Endothelial cell (in vitro differentiated cells): ENCODE measurements around the gene ZNF750. TPM values are rescaled to one million over a fixed set of nuclear protein-coding genes. Genes with fewer than 3 reads are reported as not detected.

Source experiments
- DNase-seq: peaks from one replicate; pipeline ENCODE4 v3.0.0; 2021; ENCODE audit warnings: low spot score
- H3K27ac Mint-ChIP-seq: one replicate; pipeline ENCODE4 v1.8.0; 2021; ENCODE audit warnings: mixed read lengths, inconsistent platforms; ENCODE audit not compliant: unreplicated experiment
- H3K27me3 Mint-ChIP-seq: one replicate; pipeline ENCODE4 v1.8.0; 2021; ENCODE audit warnings: mild to moderate bottlenecking, moderate library complexity, mixed read lengths, inconsistent platforms; ENCODE audit not compliant: unreplicated experiment
- H3K36me3 Mint-ChIP-seq: one replicate; pipeline ENCODE4 v1.8.0; 2021; ENCODE audit warnings: mild to moderate bottlenecking, low read depth, mixed read lengths, inconsistent platforms; ENCODE audit not compliant: unreplicated experiment
- H3K4me1 Mint-ChIP-seq: one replicate; pipeline ENCODE4 v1.8.0; 2021; ENCODE audit warnings: mild to moderate bottlenecking, mixed read lengths, inconsistent platforms; ENCODE audit not compliant: unreplicated experiment
- H3K4me3 Mint-ChIP-seq: one replicate; pipeline ENCODE4 v1.8.0; 2021; ENCODE audit warnings: mild to moderate bottlenecking, mixed read lengths, inconsistent platforms; ENCODE audit not compliant: unreplicated experiment
- H3K9me3 Mint-ChIP-seq: one replicate; pipeline ENCODE4 v1.8.0; 2021; ENCODE audit warnings: mixed read lengths, inconsistent platforms; ENCODE audit not compliant: unreplicated experiment
- CTCF ChIP-seq: fragments of 200-600 bp; sonication (generic); IDR thresholded peaks from one replicate; pipeline ENCODE4 v1.5.0; 2021; ENCODE audit warnings: antibody characterized with exemption; ENCODE audit not compliant: unreplicated experiment
- total RNA-seq: library from RNA; stranded (reverse); fragmentation: NEBNext Ultra II Directional; extraction: Animal tissue kit (Norgen Biotek cat#: 25700); gene quantifications from one replicate; pipeline ENCODE4 v1.2.1, GENCODE V29; 2021; ENCODE audit not compliant: unreplicated experiment

ZNF750 gene
- total RNA-seq, 1 donor from 2014 or later, result 0.31 TPM

- Mint-ChIP-seq H3K36me3 (peaks cover 19% of the 10 kb centered on the region), H3K4me1 (peaks cover 9% of the 10 kb centered on the region), H3K27ac (no peak overlapping the region), H3K27me3 (peaks cover 7% of the 10 kb centered on the region), H3K4me3 (no peak overlapping the region), H3K9me3 (no peaks in the 10 kb centered on the region)
- DNase-seq, result no peak
- no peak for TF ChIP-seq CTCF
Observed at GRCh38 chr17:82780971-82781893, 58.6 kb downstream of the ZNF750 start.

GRCh38 chr17:82780195-82780594 lies 59.6 kb downstream of the ZNF750 start:
- peaks cover 19% of the 10 kb centered on the region for H3K36me3 Mint-ChIP-seq

GRCh38 chr17:82779541-82779940 lies 60.3 kb downstream of the ZNF750 start:
- no peak for TF ChIP-seq CTCF
- Mint-ChIP-seq H3K4me1 (peaks cover 9% of the 10 kb centered on the region), H3K36me3 (peaks cover 19% of the 10 kb centered on the region), H3K9me3 (no peaks in the 10 kb centered on the region), H3K27ac (no peak overlapping the region), H3K4me3 (no peak overlapping the region), H3K27me3 (peaks cover 5% of the 10 kb centered on the region)
- DNase-seq, result no peak

More at GRCh38 chr17:82780195-82780594, 59.6 kb downstream of the ZNF750 start:
- H3K27me3 Mint-ChIP-seq, result peaks cover 5% of the 10 kb centered on the region
- no peak overlapping the region for H3K4me3 Mint-ChIP-seq
- TF ChIP-seq CTCF, result no peak
- peaks cover 9% of the 10 kb centered on the region for H3K4me1 Mint-ChIP-seq
- H3K27ac Mint-ChIP-seq, result no peak overlapping the region
- H3K9me3 Mint-ChIP-seq, result no peaks in the 10 kb centered on the region
- no peak for DNase-seq

Other genes starting within 250 kb of the ZNF750 start
- gene WDR45B, start 191.6 kb downstream of the ZNF750 start, total RNA-seq, result 74.1 TPM
- gene RAB40B, start 141.3 kb downstream of the ZNF750 start, total RNA-seq, result 6.7 TPM
- gene FN3KRP, start 123.3 kb downstream of the ZNF750 start, total RNA-seq, result 27.9 TPM
- gene FN3K, start 104.4 kb downstream of the ZNF750 start, total RNA-seq, result 10.6 TPM
- gene TBCD, start 88.0 kb downstream of the ZNF750 start, total RNA-seq, result 207 TPM
- gene METRNL, start 239.6 kb upstream of the ZNF750 start, total RNA-seq, result 5.3 TPM